ENCODE measurements around the gene PSMG4. TPM values are rescaled to one million over a fixed set of nuclear protein-coding genes. Genes with fewer than 3 reads are reported as not detected.

Gene PSMG4
- total and polyA plus RNA-seq, 2 of the 8 experiments (the other 6 are each of a cell fraction or from before 2014, with no cell fraction given), result 40.6 to 113 TPM

DNA sequence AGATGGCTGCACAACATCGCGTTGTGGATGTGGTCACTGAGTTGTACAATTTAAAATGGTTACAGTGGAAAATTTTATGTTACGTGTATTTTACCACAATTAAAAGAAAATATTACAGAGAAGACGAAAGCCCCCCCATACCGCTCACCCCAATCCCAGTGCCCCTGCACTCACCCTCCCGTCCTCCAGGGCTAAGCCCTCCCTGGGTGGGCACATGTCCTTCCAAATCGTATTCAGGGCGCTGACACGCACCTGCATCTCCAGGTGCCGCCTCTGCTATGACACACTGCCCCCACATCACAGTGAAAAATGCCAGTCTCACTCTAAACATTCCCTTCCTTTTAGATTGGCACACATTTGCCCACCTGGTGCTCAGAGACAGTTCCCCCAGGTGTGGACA lies 49.4 kb downstream of the PSMG4 start:
- Histone ChIP-seq H2BK120ac (replicated peaks; ENCODE audit: low read depth, low read length) (no peak overlapping the region), H3K9ac (replicated peaks in 1 of 4; ENCODE audit: extremely low read depth in 1 of 4, low read depth in 3 of 4, low read length in 3 of 4) (no peak overlapping the region), H3K18ac (ENCODE audit: extremely low read depth, low read length) (no peak overlapping the region), H3K4me1 (replicated peaks in 1 of 4; ENCODE audit: control insufficient read depth in 3 of 4, insufficient read depth in 4 of 4, low read length in 3 of 4) (peaks cover 0 to 5% (median 2%) of the 10 kb centered on the region in 4 experiments; a peak in 3 of 7 replicates), H3K79me1 (ENCODE audit: low read depth, low read length) (peaks cover 10% of the 10 kb centered on the region; the same call in 1 of the 2 replicates), H3K27me3 (replicated peaks in 1 of 4; ENCODE audit: control insufficient read depth in 3 of 4, extremely low read depth in 1 of 4, insufficient read depth in 3 of 4, low read length in 3 of 4) (no peaks in the 10 kb centered on the region), H4K5ac (ENCODE audit: insufficient read length, low read depth, low read length) (no peak overlapping the region), H4K8ac (ENCODE audit: extremely low read depth, insufficient read depth, low read length) (no peak overlapping the region), H2BK12ac (ENCODE audit: low read depth, low read length) (no peak overlapping the region), H3K79me2 (ENCODE audit: control insufficient read depth in 1 of 2, insufficient read depth in 2 of 2, low read length in 2 of 2) (no peaks in the 10 kb centered on the region), H3K23me2 (ENCODE audit: low read depth, low read length) (no peaks in the 10 kb centered on the region), H3K9me3 (ENCODE audit: insufficient read depth in 2 of 2, low read depth in 1 of 2, low read length in 1 of 2) (no peaks in the 10 kb centered on the region), H2BK5ac (ENCODE audit: low read depth, low read length) (no peak overlapping the region), H3K4ac (replicated peaks; ENCODE audit: insufficient read length, low read depth, low read length) (no peak overlapping the region), H2AK5ac (ENCODE audit: low read depth, low read length) (no peak overlapping the region), H2AFZ (ENCODE audit: low read length) (no peak overlapping the region), H3K36me3 (ENCODE audit: control insufficient read depth in 2 of 4, insufficient read depth in 4 of 4, low read length in 3 of 4) (no peaks in the 10 kb centered on the region), H4K20me1 (replicated peaks in 1 of 2; ENCODE audit: control insufficient read depth in 1 of 2, insufficient read depth in 2 of 2, low read length in 2 of 2) (no peaks in the 10 kb centered on the region), H2BK15ac (ENCODE audit: low read length) (no peak overlapping the region), H2BK20ac (ENCODE audit: low read length) (no peak overlapping the region), H3K14ac (ENCODE audit: insufficient read length) (no peak overlapping the region), H3K56ac (replicated peaks; ENCODE audit: insufficient read length, low read depth, low read length) (no peak overlapping the region), H4K91ac (replicated peaks; ENCODE audit: insufficient read length, low read length) (no peak overlapping the region), H3K23ac (ENCODE audit: insufficient read length) (no peak overlapping the region), H3K4me2 (ENCODE audit: insufficient read depth in 1 of 2, low read depth in 2 of 2, low read length in 2 of 2) (no peak overlapping the region), H3K4me3 (ENCODE audit: extremely low read depth in 1 of 4, insufficient read depth in 2 of 4, low read depth in 3 of 4, low read length in 4 of 4) (no peak overlapping the region), H3K27ac (ENCODE audit: low read depth, low read length) (no peak overlapping the region)
- TF ChIP-seq PHF8 (conservative IDR thresholded peaks at IDR 0.05; ENCODE audit: low read depth, low read length), result no peak
- no peak for TF ChIP-seq MAFK (IDR thresholded peaks at IDR 0.05; ENCODE audit: low read depth, low read length)
- TF ChIP-seq RNF2 (IDR thresholded peaks at IDR 0.05; ENCODE audit: borderline replicate concordance, low read depth, low read length, missing control alignments, poor library complexity, severe bottlenecking), result no peak
- no peak for TF ChIP-seq RBBP5 (IDR thresholded peaks at IDR 0.05; ENCODE audit: borderline replicate concordance, low read depth, low read length)
- no peak for TF ChIP-seq RFX5 (IDR thresholded peaks at IDR 0.05; ENCODE audit: borderline replicate concordance, low read depth, low read length)
- TF ChIP-seq SP4 (IDR thresholded peaks at IDR 0.05; ENCODE audit: low read length), result no peak
- TF ChIP-seq SIN3A (conservative IDR thresholded peaks at IDR 0.05 in 1 of 2, IDR thresholded peaks at IDR 0.05 in 1 of 2; ENCODE audit: low read depth in 1 of 2, low read length in 2 of 2), result no peak
- TF ChIP-seq EP300 (IDR thresholded peaks at IDR 0.05; ENCODE audit: borderline replicate concordance in 1 of 2, low read depth in 2 of 2, low read length in 2 of 2), result no peak
- TF ChIP-seq POLR2AphosphoS5 (IDR thresholded peaks at IDR 0.05; ENCODE audit: low read depth, low read length), result no peak
- no peak for TF ChIP-seq NRF1 (IDR thresholded peaks at IDR 0.05; ENCODE audit: low read depth, low read length)
- POLR2A ChIA-PET (ENCODE audit: partially characterized antibody), result no interaction called here
- CTCF ChIA-PET (ENCODE audit: partially characterized antibody), result no interaction called here
- FAIRE-seq (no peak), DNase-seq (ENCODE audit: low read depth in 1 of 2, low spot score in 2 of 2) (no peak)
- 92% methylated on average over 10 of the region's 10 CpGs; no CpG with 5 or more reads in 1 of the 2 experiments for WGBS, 2 experiments (ENCODE audit: extremely low coverage in 1 of 2, insufficient coverage in 1 of 2, insufficient read length in 1 of 2, insufficient replicate concordance in 2 of 2, low coverage in 1 of 2, low lambda C conversion rate in 2 of 2, missing lambda C conversion rate in 1 of 2)

Data from H1 (cell line).